Measurements from ENCODE around the gene CARD19. TPM values are rescaled to one million over a fixed set of nuclear protein-coding genes. Genes with fewer than 3 reads are reported as not detected.

Gene CARD19
- total and polyA plus RNA-seq, 2 of the 8 experiments (the other 6 are each of a cell fraction or from before 2014, with no cell fraction given): 21.2 to 112 TPM

DNA sequence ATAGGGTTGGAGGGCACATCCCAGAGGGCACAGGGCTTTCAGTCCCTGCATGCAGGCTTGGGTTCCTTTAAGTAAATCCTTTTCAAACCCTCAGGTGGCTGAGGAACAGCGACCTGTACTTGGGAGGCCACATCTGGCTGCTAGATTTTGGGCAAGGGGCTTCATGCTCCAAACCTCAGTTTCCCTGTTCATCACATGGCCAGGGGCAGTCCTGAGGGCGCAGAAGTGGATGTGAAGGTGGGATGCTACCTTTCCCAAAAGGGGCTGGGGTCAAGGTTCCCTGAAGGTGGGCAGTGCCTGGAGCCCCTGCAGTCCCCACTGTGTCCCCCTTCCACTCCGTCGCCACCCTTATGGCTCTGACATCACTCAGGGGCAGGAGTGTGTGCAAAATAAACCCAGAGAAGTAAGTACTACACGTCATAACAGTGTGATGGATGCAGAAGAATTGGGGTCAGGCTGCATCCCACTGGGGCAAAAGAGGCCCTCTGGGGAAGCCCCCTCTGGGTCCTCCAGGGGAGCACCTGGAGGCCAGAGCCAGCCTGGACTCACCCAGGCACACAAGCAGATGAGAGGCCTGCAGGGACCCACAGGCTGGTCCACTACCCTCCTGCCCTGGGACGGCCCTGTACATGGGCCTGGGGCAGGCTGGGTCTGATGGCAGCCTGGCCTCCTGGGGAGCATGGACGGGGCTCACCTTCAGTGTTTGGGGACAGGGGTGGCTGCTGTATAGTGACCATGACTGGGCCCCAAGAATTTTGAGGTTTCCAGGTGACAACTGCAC lies 1.9 kb upstream of the CARD19 start:
- no peak overlapping the region for H2BK15ac ChIP-seq (ENCODE audit: low read length)
- H4K8ac ChIP-seq (ENCODE audit: extremely low read depth, insufficient read depth, low read length): peak overlapping the region; percentile 71
- no peak overlapping the region for H3K27ac ChIP-seq (ENCODE audit: low read depth, low read length)
- peak overlapping the region; percentile 16 for H3K4ac ChIP-seq (replicated peaks; ENCODE audit: insufficient read length, low read depth, low read length)
- H2BK12ac ChIP-seq (ENCODE audit: low read depth, low read length): 0 out of 2 replicates have a peak overlapping the region, but pooled peaks have one; percentile 50
- TF ChIP-seq GTF2F1 (IDR thresholded peaks at IDR 0.05; ENCODE audit: borderline replicate concordance, low read depth, low read length) (no peak), CHD1 (IDR thresholded peaks at IDR 0.05; ENCODE audit: low read depth, low read length) (no peak), RNF2 (IDR thresholded peaks at IDR 0.05; ENCODE audit: borderline replicate concordance, low read depth, low read length, missing control alignments, poor library complexity, severe bottlenecking) (no peak)
- peaks cover 0 to 3% of the 10 kb centered on the region in 2 experiments for H4K20me1 ChIP-seq (replicated peaks in 1 of 2; ENCODE audit: control insufficient read depth in 1 of 2, insufficient read depth in 2 of 2, low read length in 2 of 2)
- no peak overlapping the region for H3K9ac ChIP-seq (replicated peaks in 1 of 4; ENCODE audit: extremely low read depth in 1 of 4, low read depth in 3 of 4, low read length in 3 of 4)
- H4K91ac ChIP-seq (replicated peaks; ENCODE audit: insufficient read length, low read length): no peak overlapping the region
- H3K4me3 ChIP-seq (ENCODE audit: extremely low read depth in 1 of 4, insufficient read depth in 2 of 4, low read depth in 3 of 4, low read length in 4 of 4): no peak overlapping the region
- H3K4me2 ChIP-seq (ENCODE audit: insufficient read depth in 1 of 2, low read depth in 2 of 2, low read length in 2 of 2): no peak overlapping the region; a peak in 1 of 4 replicates
- no peaks in the 10 kb centered on the region for H3K36me3 ChIP-seq (ENCODE audit: control insufficient read depth in 2 of 4, insufficient read depth in 4 of 4, low read length in 3 of 4)
- no peaks in the 10 kb centered on the region for H3K9me3 ChIP-seq (ENCODE audit: insufficient read depth in 2 of 2, low read depth in 1 of 2, low read length in 1 of 2)
- H3K27me3 ChIP-seq (replicated peaks in 1 of 4; ENCODE audit: control insufficient read depth in 3 of 4, extremely low read depth in 1 of 4, insufficient read depth in 3 of 4, low read length in 3 of 4): no peaks in the 10 kb centered on the region; a peak in 1 of 7 replicates
- no peak overlapping the region for H2BK20ac ChIP-seq (ENCODE audit: low read length)
- H3K14ac ChIP-seq (ENCODE audit: insufficient read length): no peak overlapping the region
- peaks cover 0 to 13% (median 7%) of the 10 kb centered on the region in 4 experiments; a peak in 4 of 7 replicates for H3K4me1 ChIP-seq (replicated peaks in 1 of 4; ENCODE audit: control insufficient read depth in 3 of 4, insufficient read depth in 4 of 4, low read length in 3 of 4)
- H2BK120ac ChIP-seq (replicated peaks; ENCODE audit: low read depth, low read length): no peak overlapping the region
- no peaks in the 10 kb centered on the region for H3K79me1 ChIP-seq (ENCODE audit: low read depth, low read length)
- no peak overlapping the region for H3K56ac ChIP-seq (replicated peaks; ENCODE audit: insufficient read length, low read depth, low read length)
- no peak for DNase-seq (ENCODE audit: low read depth in 1 of 2, low spot score in 2 of 2)
- 81% methylated on average over 7 of the region's 7 CpGs; no CpG with 5 or more reads in 1 of the 2 experiments for WGBS, 2 experiments (ENCODE audit: extremely low coverage in 1 of 2, insufficient coverage in 1 of 2, insufficient read length in 1 of 2, insufficient replicate concordance in 2 of 2, low coverage in 1 of 2, low lambda C conversion rate in 2 of 2, missing lambda C conversion rate in 1 of 2)
- peaks cover 12% of the 10 kb centered on the region for H3K23me2 ChIP-seq (ENCODE audit: low read depth, low read length)
- peak overlapping the region; percentile 88; the same call in 1 of the 2 replicates for H2BK5ac ChIP-seq (ENCODE audit: low read depth, low read length)
- ChIA-PET CTCF (ENCODE audit: partially characterized antibody) (no interaction called here), POLR2A (ENCODE audit: partially characterized antibody) (no interaction called here)
- 0 out of 4 replicates have a peak, but pooled peaks cover 0 to 3% of the 10 kb centered on the region in 2 experiments for H3K79me2 ChIP-seq (ENCODE audit: control insufficient read depth in 1 of 2, insufficient read depth in 2 of 2, low read length in 2 of 2)
- H3K18ac ChIP-seq (ENCODE audit: extremely low read depth, low read length): no peak overlapping the region; the same call in 1 of the 2 replicates
- no peak overlapping the region for H4K5ac ChIP-seq (ENCODE audit: insufficient read length, low read depth, low read length)
- H3K23ac ChIP-seq (ENCODE audit: insufficient read length): no peak overlapping the region
- H2AFZ ChIP-seq (ENCODE audit: low read length): no peak overlapping the region
- no peak for FAIRE-seq
- peak overlapping the region; percentile 40; the same call in 1 of the 2 replicates for H2AK5ac ChIP-seq (ENCODE audit: low read depth, low read length)

Data from H1 (cell line).